ENCODE measurements around the gene ADAMTS3.

Gene ADAMTS3

GRCh38 chr4:72536443-72536842, 32.6 kb downstream of the ADAMTS3 start:
- H3K27ac ChIP-seq: no peak overlapping the region
- ChIA-PET POLR2A (ENCODE audit: low non-redundant PET) (no interaction called here), CTCF (interaction anchor here (0.5 kb wide), 2 partner anchors 93 to 468 kb away, joined by 3 to 5 read pairs; no protein-coding TSS in a partner anchor)
- no peak for TF ChIP-seq CTCF (conservative IDR thresholded peaks at IDR 0.05; ENCODE audit: low read depth)
- DNase-seq (ENCODE audit: low spot score): no peak

- CTCF ChIA-PET: no interaction called here
- no peak for TF ChIP-seq CTCF (conservative IDR thresholded peaks at IDR 0.05; ENCODE audit: low read depth)
- POLR2A ChIA-PET (ENCODE audit: low non-redundant PET): no interaction called here
- H3K27ac ChIP-seq: no peak overlapping the region
- DNase-seq (ENCODE audit: low spot score): no peak
These were observed 37.2 kb downstream of the ADAMTS3 start for GRCh38 chr4:72531768-72532290.

- TF ChIP-seq CTCF (conservative IDR thresholded peaks at IDR 0.05; ENCODE audit: low read depth): no peak
- ChIA-PET POLR2A (ENCODE audit: low non-redundant PET) (no interaction called here), CTCF (no interaction called here)
- no peak for DNase-seq (ENCODE audit: low spot score)
- no peak overlapping the region for H3K27ac ChIP-seq
These were observed 37.7 kb downstream of the ADAMTS3 start for GRCh38 chr4:72531322-72531721.

- ChIA-PET POLR2A (ENCODE audit: low non-redundant PET) (no interaction called here), CTCF (no interaction called here)
- H3K27ac ChIP-seq: no peak overlapping the region
- TF ChIP-seq CTCF (conservative IDR thresholded peaks at IDR 0.05; ENCODE audit: low read depth): no peak
- no peak for DNase-seq (ENCODE audit: low spot score)
These were observed 39.7 kb downstream of the ADAMTS3 start for GRCh38 chr4:72529148-72529822.

GRCh38 chr4:72527038-72527646, 41.9 kb downstream of the ADAMTS3 start:
- no peak overlapping the region for H3K27ac ChIP-seq
- no peak for DNase-seq (ENCODE audit: low spot score)
- POLR2A ChIA-PET (ENCODE audit: low non-redundant PET): no interaction called here
- CTCF ChIA-PET: interaction anchor here (0.6 kb wide), 1 partner anchor 461 kb away, joined by 3 read pairs; no protein-coding TSS in a partner anchor
- TF ChIP-seq CTCF (conservative IDR thresholded peaks at IDR 0.05; ENCODE audit: low read depth): no peak

GRCh38 chr4:72525938-72526337, 43.1 kb downstream of the ADAMTS3 start:
- no peak overlapping the region for H3K27ac ChIP-seq
- ChIA-PET CTCF (interaction anchor here (0.6 to 0.8 kb wide), 2 partner anchors 21 to 32 kb away, joined by 3 read pairs; no protein-coding TSS in a partner anchor), POLR2A (ENCODE audit: low non-redundant PET) (no interaction called here)
- no peak for DNase-seq (ENCODE audit: low spot score)
- TF ChIP-seq CTCF (conservative IDR thresholded peaks at IDR 0.05; ENCODE audit: low read depth): no peak
